ENCODE data around the gene PXDC1. TPM values are rescaled to one million over a fixed set of nuclear protein-coding genes. Genes with fewer than 3 reads are reported as not detected.

Gene PXDC1
- total RNA-seq, 2 experiments from 2014 or later: 0.17 to 0.27 TPM

DNA sequence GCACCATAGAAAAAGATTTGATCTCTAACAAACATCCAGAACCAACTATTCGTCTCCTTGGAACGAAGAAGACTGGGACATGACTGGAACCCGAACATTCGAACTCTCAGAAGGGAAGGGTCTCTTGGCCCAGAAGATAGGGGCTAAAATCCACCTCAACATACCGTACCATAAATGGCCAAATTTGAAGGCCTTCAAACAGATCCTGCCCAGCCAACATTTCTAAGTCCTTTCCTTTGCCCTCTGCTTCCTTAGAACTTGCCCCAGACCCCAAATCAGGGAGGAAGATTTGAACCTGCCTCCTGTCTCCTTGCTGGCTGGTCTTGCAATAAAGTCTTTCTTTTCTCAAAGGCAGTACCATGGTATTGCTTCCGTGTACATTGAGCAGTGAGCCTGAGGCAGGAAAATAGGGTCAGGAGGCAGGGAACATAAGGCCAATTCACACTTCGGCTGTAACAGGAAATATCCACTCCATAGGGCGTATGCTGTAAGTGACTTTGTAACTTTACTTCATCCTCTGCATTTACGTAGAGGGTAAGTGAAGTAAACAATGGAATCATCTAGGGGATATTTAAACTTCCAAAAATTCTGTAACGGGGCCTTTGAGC lies 1.8 kb upstream of the PXDC1 start:
- Mint-ChIP-seq H3K9me3 (no peaks in the 10 kb centered on the region), H3K4me3 (peak overlapping the region; percentile 87), H3K27ac (no peak overlapping the region), H3K4me1 (ENCODE audit: low read depth) (peaks cover 14% of the 10 kb centered on the region), H3K27me3 (peaks cover 52% of the 10 kb centered on the region), H3K36me3 (ENCODE audit: low read depth) (no peaks in the 10 kb centered on the region)
- no peaks in the 10 kb centered on the region for H3K36me3 ChIP-seq (ENCODE audit: insufficient read depth, low read length)
- H3K9me3 ChIP-seq (ENCODE audit: control insufficient read depth in 1 of 2, insufficient read depth in 1 of 2, low read length in 2 of 2): peaks cover 0 to 8% of the 10 kb centered on the region in 2 experiments
- ChIA-PET POLR2A (no interaction called here), CTCF (no interaction called here)
- H3K4me3 ChIP-seq (ENCODE audit: low read length): no peak overlapping the region
- intact Hi-C loops (cut with DNase I, micrococcal nuclease): no loop called here
- ATAC-seq (ENCODE audit: poor library complexity) (no peak), DNase-seq (no peak)
- TF ChIP-seq, protein P1, sequence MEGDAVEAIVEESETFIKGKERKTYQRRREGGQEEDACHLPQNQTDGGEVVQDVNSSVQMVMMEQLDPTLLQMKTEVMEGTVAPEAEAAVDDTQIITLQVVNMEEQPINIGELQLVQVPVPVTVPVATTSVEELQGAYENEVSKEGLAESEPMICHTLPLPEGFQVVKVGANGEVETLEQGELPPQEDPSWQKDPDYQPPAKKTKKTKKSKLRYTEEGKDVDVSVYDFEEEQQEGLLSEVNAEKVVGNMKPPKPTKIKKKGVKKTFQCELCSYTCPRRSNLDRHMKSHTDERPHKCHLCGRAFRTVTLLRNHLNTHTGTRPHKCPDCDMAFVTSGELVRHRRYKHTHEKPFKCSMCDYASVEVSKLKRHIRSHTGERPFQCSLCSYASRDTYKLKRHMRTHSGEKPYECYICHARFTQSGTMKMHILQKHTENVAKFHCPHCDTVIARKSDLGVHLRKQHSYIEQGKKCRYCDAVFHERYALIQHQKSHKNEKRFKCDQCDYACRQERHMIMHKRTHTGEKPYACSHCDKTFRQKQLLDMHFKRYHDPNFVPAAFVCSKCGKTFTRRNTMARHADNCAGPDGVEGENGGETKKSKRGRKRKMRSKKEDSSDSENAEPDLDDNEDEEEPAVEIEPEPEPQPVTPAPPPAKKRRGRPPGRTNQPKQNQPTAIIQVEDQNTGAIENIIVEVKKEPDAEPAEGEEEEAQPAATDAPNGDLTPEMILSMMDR (IDR thresholded peaks at IDR 0.05): no peak
- peaks cover 17 to 44% of the 10 kb centered on the region in 2 experiments for H3K27me3 ChIP-seq (ENCODE audit: control insufficient read depth in 1 of 2, insufficient read depth in 2 of 2, low read length in 2 of 2)
- peaks cover 18% of the 10 kb centered on the region for H3K4me1 ChIP-seq (ENCODE audit: insufficient read depth, low read length)
- H3K27ac ChIP-seq (ENCODE audit: low read depth in 1 of 2, low read length in 2 of 2): no peak overlapping the region

DNA sequence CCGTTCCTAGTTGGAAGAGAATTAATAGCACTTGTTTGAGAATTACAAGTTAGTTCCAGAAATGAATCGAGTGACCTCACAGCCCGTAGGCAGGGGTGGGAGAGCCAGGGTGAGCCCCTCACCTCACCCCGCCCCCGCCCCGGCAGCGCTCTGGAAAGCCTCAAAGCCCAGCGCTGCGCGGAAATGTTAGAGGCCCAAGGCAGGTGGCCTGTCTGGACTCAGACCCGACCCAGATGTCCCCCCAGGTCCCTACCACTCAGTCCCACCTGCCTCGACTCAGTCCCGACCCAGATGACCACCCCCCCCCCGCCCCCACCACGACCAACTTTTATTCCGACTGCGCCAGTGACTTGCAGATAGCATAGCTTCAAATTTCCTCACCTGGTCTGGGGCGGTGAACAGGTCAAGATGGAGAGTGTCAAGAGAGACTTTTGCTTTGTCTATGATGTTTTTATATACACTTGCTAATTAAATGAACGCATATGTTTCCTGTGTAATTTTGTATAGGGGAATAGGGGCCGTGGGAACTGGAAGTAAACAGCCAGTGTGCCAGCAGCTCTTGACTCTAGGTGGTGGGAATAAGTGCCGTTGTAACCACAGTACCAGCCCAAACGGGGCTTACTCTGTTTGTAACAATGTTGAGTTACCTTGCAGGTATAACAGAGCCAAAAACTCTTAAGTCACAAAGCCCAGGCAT lies 1.2 kb upstream of the PXDC1 start:
- no peaks in the 10 kb centered on the region for H3K9me3 Mint-ChIP-seq
- peaks cover 14% of the 10 kb centered on the region for H3K4me1 Mint-ChIP-seq (ENCODE audit: low read depth)
- Histone ChIP-seq H3K4me1 (ENCODE audit: insufficient read depth, low read length) (peaks cover 18% of the 10 kb centered on the region), H3K4me3 (ENCODE audit: low read length) (peak overlapping the region; percentile 39), H3K27me3 (ENCODE audit: control insufficient read depth in 1 of 2, insufficient read depth in 2 of 2, low read length in 2 of 2) (peaks cover 17 to 44% of the 10 kb centered on the region in 2 experiments), H3K9me3 (ENCODE audit: control insufficient read depth in 1 of 2, insufficient read depth in 1 of 2, low read length in 2 of 2) (peaks cover 0 to 5% of the 10 kb centered on the region in 2 experiments), H3K36me3 (ENCODE audit: insufficient read depth, low read length) (no peaks in the 10 kb centered on the region), H3K27ac (ENCODE audit: low read depth in 1 of 2, low read length in 2 of 2) (no peak overlapping the region)
- intact Hi-C loops (cut with DNase I, micrococcal nuclease): no loop called here
- H3K36me3 Mint-ChIP-seq (ENCODE audit: low read depth): no peaks in the 10 kb centered on the region
- no peak for ATAC-seq (ENCODE audit: poor library complexity)
- peaks cover 59% of the 10 kb centered on the region for H3K27me3 Mint-ChIP-seq
- POLR2A ChIA-PET: no interaction called here
- TF ChIP-seq, protein P1 (IDR thresholded peaks at IDR 0.05): no peak
- CTCF ChIA-PET: no interaction called here
- H3K4me3 Mint-ChIP-seq: peak overlapping the region; percentile 87
- no peak for DNase-seq
- H3K27ac Mint-ChIP-seq: no peak overlapping the region

- peak; percentile 68 for ATAC-seq (ENCODE audit: poor library complexity)
- intact Hi-C loops (cut with DNase I, micrococcal nuclease): no loop called here
- no peaks in the 10 kb centered on the region for H3K36me3 Mint-ChIP-seq (ENCODE audit: low read depth)
These were observed 417 bp upstream of the PXDC1 start for GRCh38 chr6:3751730-3752530.

More at GRCh38 chr6:3751730-3752530, 417 bp upstream of the PXDC1 start:
- Mint-ChIP-seq H3K9me3 (no peaks in the 10 kb centered on the region), H3K27ac (no peak overlapping the region), H3K4me1 (ENCODE audit: low read depth) (peaks cover 14% of the 10 kb centered on the region), H3K4me3 (peak overlapping the region; percentile 42), H3K27me3 (peaks cover 66% of the 10 kb centered on the region)
- CTCF ChIA-PET: no interaction called here
- no peak overlapping the region for H3K27ac ChIP-seq (ENCODE audit: low read depth in 1 of 2, low read length in 2 of 2)
- H3K9me3 ChIP-seq (ENCODE audit: control insufficient read depth in 1 of 2, insufficient read depth in 1 of 2, low read length in 2 of 2): peaks cover 0 to 4% of the 10 kb centered on the region in 2 experiments
- TF ChIP-seq, protein P1 (IDR thresholded peaks at IDR 0.05): no peak
- peak overlapping the region; percentile 39 for H3K4me3 ChIP-seq (ENCODE audit: low read length)
- POLR2A ChIA-PET: no interaction called here
- H3K4me1 ChIP-seq (ENCODE audit: insufficient read depth, low read length): peaks cover 18% of the 10 kb centered on the region
- no peaks in the 10 kb centered on the region for H3K36me3 ChIP-seq (ENCODE audit: insufficient read depth, low read length)
- DNase-seq: peak; percentile 17 to 81 (median 40)
- peaks cover 21 to 44% of the 10 kb centered on the region in 2 experiments for H3K27me3 ChIP-seq (ENCODE audit: control insufficient read depth in 1 of 2, insufficient read depth in 2 of 2, low read length in 2 of 2)

Measured in CD4-positive, alpha-beta T cell (primary cell).